Nephron progenitor cell (in vitro differentiated cells): ENCODE measurements around the gene MCUR1.
"Not testable (repeated sequence)": the region's sequence is repeated elsewhere in the genome, so short reads cannot be mapped to it uniquely, and the experiment has no call there.

ENCODE experiments used
- DNase-seq: peaks from one replicate; pipeline ENCODE4 v3.0.0; 2021
- H3K27ac Mint-ChIP-seq: 2 replicates; pipeline ENCODE4 v1.8.0; 2021; ENCODE audit warnings: mild to moderate bottlenecking, moderate library complexity, mixed read lengths
- H3K27me3 Mint-ChIP-seq: 2 replicates; pipeline ENCODE4 v1.8.0; 2021; ENCODE audit warnings: mild to moderate bottlenecking, low read depth, mixed read lengths; ENCODE audit not compliant: poor library complexity
- H3K36me3 Mint-ChIP-seq: 2 replicates; pipeline ENCODE4 v1.8.0; 2021; ENCODE audit warnings: low read depth, mixed read lengths
- H3K4me1 Mint-ChIP-seq: 2 replicates; pipeline ENCODE4 v1.8.0; 2021; ENCODE audit warnings: mixed read lengths
- H3K4me3 Mint-ChIP-seq: 2 replicates; pipeline ENCODE4 v1.8.0; 2021; ENCODE audit warnings: mild to moderate bottlenecking, moderate library complexity, mixed read lengths
- H3K9me3 Mint-ChIP-seq: 2 replicates; pipeline ENCODE4 v1.8.0; 2021; ENCODE audit warnings: mild to moderate bottlenecking, moderate library complexity, mixed read lengths
- CTCF ChIP-seq: fragments of 200-600 bp; sonication (generic); IDR thresholded peaks from 2 replicates; pipeline ENCODE4 v1.5.0; 2021; ENCODE audit warnings: antibody characterized with exemption

Gene MCUR1

GRCh38 chr6:13795041-13795750 is 19.2 kb downstream of the MCUR1 start:
- no peaks in the 10 kb centered on the region for H3K4me1 Mint-ChIP-seq
- H3K4me3 Mint-ChIP-seq, result no peak overlapping the region
- no peaks in the 10 kb centered on the region for H3K9me3 Mint-ChIP-seq
- H3K27me3 Mint-ChIP-seq, result peaks cover 6% of the 10 kb centered on the region
- no peak overlapping the region for H3K27ac Mint-ChIP-seq
- peak; percentile 86 for DNase-seq
- H3K36me3 Mint-ChIP-seq, result peaks cover 58% of the 10 kb centered on the region
- TF ChIP-seq CTCF, result peak; percentile 89

GRCh38 chr6:13794184-13794583 is 20.2 kb downstream of the MCUR1 start:
- H3K36me3 Mint-ChIP-seq, result peaks cover 68% of the 10 kb centered on the region

GRCh38 chr6:13789746-13790145 is 24.6 kb downstream of the MCUR1 start:
- Mint-ChIP-seq H3K36me3 (peaks cover 80% of the 10 kb centered on the region), H3K27ac (peak overlapping the region; percentile 52), H3K27me3 (peaks cover 6% of the 10 kb centered on the region), H3K4me3 (no peak overlapping the region), H3K4me1 (peaks cover 10% of the 10 kb centered on the region), H3K9me3 (no peaks in the 10 kb centered on the region)
- DNase-seq, result no peak
- TF ChIP-seq CTCF, result no peak

More at GRCh38 chr6:13794184-13794583, 20.2 kb downstream of the MCUR1 start:
- TF ChIP-seq CTCF, result no peak
- Mint-ChIP-seq H3K4me1 (no peaks in the 10 kb centered on the region), H3K9me3 (no peaks in the 10 kb centered on the region), H3K27ac (no peak overlapping the region), H3K4me3 (no peak overlapping the region), H3K27me3 (peaks cover 6% of the 10 kb centered on the region)
- no peak for DNase-seq

GRCh38 chr6:13788820-13789219 is 25.5 kb downstream of the MCUR1 start:
- no peak for DNase-seq
- H3K27ac Mint-ChIP-seq, result no peak overlapping the region
- peaks cover 10% of the 10 kb centered on the region for H3K4me1 Mint-ChIP-seq
- H3K27me3 Mint-ChIP-seq, result peaks cover 6% of the 10 kb centered on the region
- H3K36me3 Mint-ChIP-seq, result peaks cover 75% of the 10 kb centered on the region
- no peak for TF ChIP-seq CTCF
- no peaks in the 10 kb centered on the region for H3K9me3 Mint-ChIP-seq
- no peak overlapping the region for H3K4me3 Mint-ChIP-seq

- H3K27me3 Mint-ChIP-seq, result peaks cover 2% of the 10 kb centered on the region
- no peaks in the 10 kb centered on the region for H3K9me3 Mint-ChIP-seq
- peaks cover 69% of the 10 kb centered on the region for H3K36me3 Mint-ChIP-seq
- peaks cover 10% of the 10 kb centered on the region for H3K4me1 Mint-ChIP-seq
- no peak for DNase-seq
- TF ChIP-seq CTCF, result no peak
- no peak overlapping the region for H3K4me3 Mint-ChIP-seq
- H3K27ac Mint-ChIP-seq, result peak overlapping the region; percentile 91
Observed at GRCh38 chr6:13787137-13787536, 27.2 kb downstream of the MCUR1 start.

GRCh38 chr6:13780162-13780561 is 34.2 kb downstream of the MCUR1 start:
- H3K9me3 Mint-ChIP-seq, H3K4me3 Mint-ChIP-seq, H3K4me1 Mint-ChIP-seq, DNase-seq, H3K27ac Mint-ChIP-seq, H3K27me3 Mint-ChIP-seq: not testable (repeated sequence)
- peaks cover 17% of the 10 kb centered on the region for H3K36me3 Mint-ChIP-seq
